Neural cell (in vitro differentiated cells): ENCODE data around the gene ADCY2. TPM values are rescaled to one million over a fixed set of nuclear protein-coding genes. Genes with fewer than 3 reads are reported as not detected.

Experiments used
- H2AFZ ChIP-seq: fragments of 200-600, 300-800 bp; sonication (generic), shearing (Covaris generic); 2 replicates; pipeline ENCODE4 v1.6.0; 2014; ENCODE audit warnings: low read depth, mild to moderate bottlenecking, antibody characterized with exemption, low read length, moderate library complexity
- H3F3A ChIP-seq: fragments of 200-600 bp; shearing (Covaris generic); 2 replicates; pipeline ENCODE4 v1.6.1; 2016; ENCODE audit warnings: mild to moderate bottlenecking, moderate library complexity, mixed read lengths, antibody characterized with exemption, low read length; ENCODE audit not compliant: insufficient read depth, poor library complexity, severe bottlenecking
- H3K27ac ChIP-seq: fragments of 200-600, 300-800 bp; sonication (generic), shearing (Covaris generic); 2 replicates; pipeline ENCODE4 v1.5.1; 2014; ENCODE audit warnings: mild to moderate bottlenecking, low read length, moderate library complexity
- H3K27me3 ChIP-seq: fragments of 300-800, 200-600 bp; sonication (generic), shearing (Covaris generic); 2 replicates; pipeline ENCODE4 v1.6.0; 2014; ENCODE audit warnings: mild to moderate bottlenecking, low read depth, low read length, moderate library complexity; ENCODE audit not compliant: insufficient read depth
- H3K36me3 ChIP-seq: fragments of 300-800, 200-600 bp; sonication (generic), shearing (Covaris generic); 2 replicates; pipeline ENCODE4 v1.5.1; 2014; ENCODE audit warnings: mild to moderate bottlenecking, antibody characterized with exemption, low read length, moderate library complexity; ENCODE audit not compliant: insufficient read depth
- H3K4me2 ChIP-seq: fragments of 300-800, 200-600 bp; sonication (generic), shearing (Covaris generic); 2 replicates; pipeline ENCODE4 v1.6.0; 2014; ENCODE audit warnings: mild to moderate bottlenecking, low read length
- H3K4me3 ChIP-seq: fragments of 300-800, 200-600 bp; sonication (generic), shearing (Covaris generic); 2 replicates; pipeline ENCODE4 v1.5.1; 2014; ENCODE audit warnings: mild to moderate bottlenecking, low read length, moderate library complexity
- H3K79me2 ChIP-seq: fragments of 200-600 bp; shearing (Covaris generic); replicated peaks from 2 replicates; pipeline ENCODE4 v1.6.0; 2014; ENCODE audit warnings: mild to moderate bottlenecking, low read length, moderate library complexity; ENCODE audit not compliant: insufficient read depth
- H3K9ac ChIP-seq: fragments of 300-800, 200-600 bp; sonication (generic), shearing (Covaris generic); 2 replicates; pipeline ENCODE4 v1.6.1; 2016; ENCODE audit warnings: mild to moderate bottlenecking, low read length, mixed read lengths
- H3K9me2 ChIP-seq: fragments of 200-600 bp; shearing (Covaris generic); 2 replicates; pipeline ENCODE4 v1.6.1; 2016; ENCODE audit warnings: mild to moderate bottlenecking, low read length, mixed read lengths; ENCODE audit not compliant: insufficient read depth
- H3K9me3 ChIP-seq: fragments of 200-600, 300-800 bp; sonication (generic), shearing (Covaris generic); 2 replicates; pipeline ENCODE4 v1.6.1; 2016; ENCODE audit warnings: mild to moderate bottlenecking, mixed run types, low read length, moderate library complexity, mixed read lengths
- H4K20me1 ChIP-seq: fragments of 200-600 bp; shearing (Covaris generic); 2 replicates; pipeline ENCODE4 v1.6.1; 2016; ENCODE audit warnings: mild to moderate bottlenecking, mixed run types; ENCODE audit not compliant: insufficient read depth
- CTCF ChIP-seq: fragments of 450-650 bp; IDR thresholded peaks from 2 replicates; pipeline ENCODE4 v1.5.1; 2014; ENCODE audit warnings: antibody characterized with exemption, mild to moderate bottlenecking, moderate library complexity; ENCODE audit not compliant: poor library complexity, severe bottlenecking
- EP300 ChIP-seq: fragments of 450-650 bp; conservative IDR thresholded peaks from 2 replicates; pipeline ENCODE4 v1.6.1; 2014; ENCODE audit warnings: antibody characterized with exemption, mild to moderate bottlenecking, moderate library complexity; ENCODE audit not compliant: poor library complexity, severe bottlenecking
- EZH2 ChIP-seq: fragments of 200-600, 300-800 bp; shearing (Covaris generic), sonication (generic); IDR thresholded peaks from 2 replicates; pipeline ENCODE4 v1.6.1; 2014; ENCODE audit warnings: antibody characterized with exemption, low read length, borderline replicate concordance, mild to moderate bottlenecking; ENCODE audit not compliant: insufficient read depth, poor library complexity, severe bottlenecking
- MXI1 ChIP-seq: fragments of 450-650 bp; conservative IDR thresholded peaks from 2 replicates; pipeline ENCODE4 v1.6.1; 2014; ENCODE audit warnings: antibody characterized with exemption, mild to moderate bottlenecking; ENCODE audit not compliant: poor library complexity, severe bottlenecking
- POLR2AphosphoS5 ChIP-seq: IDR thresholded peaks from 2 replicates; pipeline ENCODE4 v1.6.1; 2012
- RAD21 ChIP-seq: fragments of 450-650 bp; conservative IDR thresholded peaks from 2 replicates; pipeline ENCODE4 v1.6.1; 2014; ENCODE audit warnings: antibody characterized with exemption, mild to moderate bottlenecking, moderate library complexity
- REST ChIP-seq: IDR thresholded peaks from 2 replicates; pipeline ENCODE4 v1.6.1; 2012; ENCODE audit warnings: borderline replicate concordance
- SMC3 ChIP-seq: fragments of 450-650 bp; conservative IDR thresholded peaks from 2 replicates; pipeline ENCODE4 v1.6.1; 2014; ENCODE audit warnings: antibody characterized with exemption, mild to moderate bottlenecking, moderate library complexity; ENCODE audit not compliant: poor library complexity
- TAF1 ChIP-seq: IDR thresholded peaks from 2 replicates; pipeline ENCODE4 v1.6.1; 2012; ENCODE audit warnings: low read depth
- polyA plus RNA-seq: library from polyadenylated mRNA; depleted of rRNA; stranded (reverse); fragments of >200 nt; gene quantifications from 2 replicates; pipeline ENCODE4 v1.2.3, GENCODE V29; 2014

ADCY2 gene
- polyA plus RNA-seq, 1 donor from 2014 or later = 1.9 TPM

DNA sequence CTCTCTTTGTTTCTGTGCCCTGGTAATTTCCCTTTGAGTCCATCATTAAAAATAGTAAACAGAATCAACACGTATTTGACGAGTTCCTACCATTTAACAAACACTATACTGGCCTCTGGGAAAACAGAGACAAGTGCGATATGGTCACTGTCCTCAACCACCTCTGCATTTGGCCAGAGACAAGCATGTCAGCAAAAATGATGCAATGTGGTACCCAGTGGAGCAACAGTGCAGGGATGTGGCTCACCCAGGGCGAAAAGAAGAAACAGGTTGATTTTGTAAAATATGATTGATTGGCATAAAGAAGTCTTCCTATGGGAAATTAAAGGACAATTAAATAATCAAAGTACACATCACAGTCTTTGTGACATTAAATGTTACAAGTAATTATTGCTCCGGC is 355.9 kb downstream of the ADCY2 start:
- no peak overlapping the region for H2AFZ ChIP-seq
- no peak overlapping the region for H3K4me2 ChIP-seq
- H3K27me3 ChIP-seq = no peaks in the 10 kb centered on the region

GRCh38 chr5:7753181-7753580 is 357.2 kb downstream of the ADCY2 start:
- Histone ChIP-seq H3F3A (no peaks in the 10 kb centered on the region), H3K79me2 (no peaks in the 10 kb centered on the region), H3K36me3 (no peaks in the 10 kb centered on the region), H4K20me1 (no peaks in the 10 kb centered on the region), H3K9me3 (no peaks in the 10 kb centered on the region), H3K27ac (no peak overlapping the region), H3K4me3 (no peak overlapping the region), H3K4me2 (no peak overlapping the region), H3K9me2 (no peaks in the 10 kb centered on the region), H3K9ac (no peak overlapping the region), H3K27me3 (no peaks in the 10 kb centered on the region), H2AFZ (no peak overlapping the region)
- TF ChIP-seq CTCF (no peak), EZH2 (no peak), SMC3 (no peak), RAD21 (no peak), TAF1 (no peak), POLR2AphosphoS5 (no peak), EP300 (no peak), MXI1 (no peak)

More for the DNA sequence above, 355.9 kb downstream of the ADCY2 start:
- H3K9me2 ChIP-seq = no peaks in the 10 kb centered on the region
- no peaks in the 10 kb centered on the region for H3K79me2 ChIP-seq
- H4K20me1 ChIP-seq = no peaks in the 10 kb centered on the region
- TF ChIP-seq POLR2AphosphoS5 (no peak), TAF1 (no peak), MXI1 (no peak), REST (no peak), SMC3 (no peak), CTCF (no peak), EP300 (no peak), RAD21 (no peak), EZH2 (no peak)
- H3K9ac ChIP-seq = no peak overlapping the region
- H3F3A ChIP-seq = no peaks in the 10 kb centered on the region
- no peak overlapping the region for H3K4me3 ChIP-seq
- no peak overlapping the region for H3K27ac ChIP-seq
- no peaks in the 10 kb centered on the region for H3K36me3 ChIP-seq
- no peaks in the 10 kb centered on the region for H3K9me3 ChIP-seq
